ENCODE measurements around the gene CDKAL1.

DNA sequence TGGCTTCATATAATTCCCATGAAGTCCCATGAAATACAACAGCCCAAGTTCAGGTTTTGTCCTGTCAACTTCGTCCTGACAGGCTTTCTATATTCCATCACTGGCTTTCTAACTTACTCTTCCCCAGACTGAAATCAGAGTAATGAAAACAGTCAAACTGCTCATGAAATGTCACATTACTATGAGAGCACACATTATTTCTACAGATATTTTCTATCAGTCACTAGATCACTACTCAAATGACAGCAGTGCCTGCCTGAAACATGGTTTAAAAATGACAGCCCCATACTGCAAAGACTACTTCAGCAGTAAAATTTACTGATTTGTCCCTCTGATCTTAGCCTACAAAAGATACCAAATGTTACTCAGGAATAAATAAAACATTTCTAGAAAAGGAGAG lies 616.4 kb downstream of the CDKAL1 start:
- no peak for TF ChIP-seq ZFP30 (CRISPR knock-in tag; IDR thresholded peaks at IDR 0.05)
- TF ChIP-seq ESRRG (CRISPR knock-in tag; IDR thresholded peaks at IDR 0.05), result no peak
- no peak for TF ChIP-seq ZNF565 (CRISPR knock-in tag; conservative IDR thresholded peaks at IDR 0.05; ENCODE audit: low read depth)
- TF ChIP-seq ZFP3 (CRISPR knock-in tag; IDR thresholded peaks at IDR 0.05), result no peak
- TF ChIP-seq OSR1 (CRISPR knock-in tag; IDR thresholded peaks at IDR 0.05), result no peak

All from SK-N-SH treated with all-trans-retinoic acid at 6 μM for 48 hours (cell line).